A549 (cell line): ENCODE data around the gene PPP2R3B. TPM values are rescaled to one million over a fixed set of nuclear protein-coding genes. Genes with fewer than 3 reads are reported as not detected.

Experiments used
- ATAC-seq, 2 experiments: fragments of 200-7000 bp in 1 of 2; fragments of >200 bp in 1 of 2; cut with Nextera tagmentation in 1 of 2; cut with Tn5 transposase in 1 of 2; 3 replicates each; pipeline versions ENCODE4 v1.8.0 to v1.9.1; 2018 to 2020; ENCODE audit warnings: mild to moderate bottlenecking in 1 of 2, moderate library complexity in 1 of 2
- CTCF ChIA-PET: fragments of 300-600 bp; sonication (Branson Sonifier 250); formaldehyde crosslinking; extraction: SDS; loops from one replicate; lab custom pipeline; 2021; ENCODE audit warnings: antibody characterized with exemption, inconsistent platforms; lab: Yijun Ruan, JAX
- POLR2A ChIA-PET: fragments of 350-600 bp; formaldehyde crosslinking; extraction: SDS; loops from one replicate; lab custom pipeline; 2021; ENCODE audit warnings: antibody characterized with exemption, inconsistent platforms; lab: Yijun Ruan, JAX
- DNase-seq, 2 experiments: peaks; one replicate each; pipeline versions ENCODE4 v3.0.0 to v3.0.0-alpha.2; 2011 to 2016; ENCODE audit warnings: low read depth in 1 of 2, low spot score in 1 of 2
- FAIRE-seq: peaks from 2 replicates; lab custom pipeline; 2011; peaks lifted over from hg19 to GRCh38; lab: Jason Lieb, UNC
- H3K27ac ChIP-seq, 2 experiments: fragments of >200 bp; sonication (Bioruptor Twin); formaldehyde crosslinking; 3 replicates each; pipeline ENCODE4 v1.5.1; 2016 to 2017
- H3K4me1 ChIP-seq: fragments of >200 bp; sonication (Bioruptor Twin); formaldehyde crosslinking; 3 replicates; pipeline ENCODE4 v1.6.1; 2016
- H3K4me2 ChIP-seq: fragments of >200 bp; sonication (Bioruptor Twin); formaldehyde crosslinking; 3 replicates; pipeline ENCODE4 v1.6.1; 2016
- H3K4me3 ChIP-seq: fragments of >200 bp; sonication (Bioruptor Twin); formaldehyde crosslinking; 3 replicates; pipeline ENCODE4 v1.5.1; 2016
- H3K9me3 ChIP-seq: fragments of >200 bp; sonication (Bioruptor Twin); formaldehyde crosslinking; 3 replicates; pipeline ENCODE4 v1.6.1; 2016
- ATOH8 ChIP-seq: fragments of 250-450 bp; sonication (Bioruptor Pico); IDR thresholded peaks from 2 replicates; pipeline ENCODE4 v1.5.0; 2020; ENCODE audit warnings: low read depth, mild to moderate bottlenecking, moderate library complexity
- BHLHE40 ChIP-seq: IDR thresholded peaks from 2 replicates; pipeline ENCODE4 v1.6.1; 2012; ENCODE audit warnings: low read depth, low read length, inconsistent platforms
- CBX2 ChIP-seq: fragments of 200-600 bp; sonication (generic); IDR thresholded peaks from 2 replicates; pipeline ENCODE4 v1.6.1; 2016; ENCODE audit warnings: low read depth, mild to moderate bottlenecking, borderline replicate concordance
- CHD4 ChIP-seq: fragments of 200-600 bp; sonication (generic); IDR thresholded peaks from 2 replicates; pipeline ENCODE4 v1.6.1; 2016; ENCODE audit warnings: antibody characterized with exemption, mild to moderate bottlenecking, borderline replicate concordance
- E2F6 ChIP-seq: IDR thresholded peaks from 2 replicates; pipeline ENCODE4 v1.6.1; 2012; ENCODE audit warnings: low read depth, borderline replicate concordance
- ESRRA ChIP-seq: fragments of 150-350 bp; IDR thresholded peaks from 2 replicates; pipeline ENCODE4 v1.6.1; 2014; ENCODE audit warnings: mild to moderate bottlenecking, low read length, borderline replicate concordance
- FOSB ChIP-seq: fragments of 250-450 bp; sonication (Bioruptor Pico); IDR thresholded peaks from 2 replicates; pipeline ENCODE4 v1.5.0; 2020; ENCODE audit warnings: mild to moderate bottlenecking, moderate library complexity
- FOSL2 ChIP-seq, 2 experiments: fragments of 450-650 bp in 1 of 2; fragments of >200 bp in 1 of 2; sonication (Bioruptor Twin) in 1 of 2; formaldehyde crosslinking; IDR thresholded peaks; 2 replicates each; pipeline versions ENCODE4 v1.5.0 to v1.6.1; 2016 to 2020; ENCODE audit warnings: mild to moderate bottlenecking in 1 of 2, moderate library complexity in 1 of 2
- HMGXB4 ChIP-seq: fragments of 250-450 bp; sonication (Bioruptor Pico); IDR thresholded peaks from 2 replicates; pipeline ENCODE4 v1.5.0; 2021; ENCODE audit warnings: mild to moderate bottlenecking, moderate library complexity, borderline replicate concordance
- KDM1A ChIP-seq: fragments of 200-600 bp; sonication (generic); IDR thresholded peaks from 2 replicates; pipeline ENCODE4 v1.6.1; 2016; ENCODE audit warnings: low read depth, mild to moderate bottlenecking
- KDM5A ChIP-seq: fragments of 200-600 bp; sonication (generic); IDR thresholded peaks from 2 replicates; pipeline ENCODE4 v1.6.1; 2016; ENCODE audit warnings: antibody characterized with exemption, mild to moderate bottlenecking
- MYC ChIP-seq: IDR thresholded peaks from 2 replicates; pipeline ENCODE4 v1.6.1; 2012; ENCODE audit warnings: mild to moderate bottlenecking, inconsistent platforms, low read length, improper control_type of control experiment, borderline replicate concordance
- NPAS2 ChIP-seq: fragments of 250-450 bp; sonication (Bioruptor Pico); IDR thresholded peaks from 2 replicates; pipeline ENCODE4 v1.8.0; 2022; ENCODE audit warnings: mild to moderate bottlenecking, moderate library complexity, borderline replicate concordance
- RAD21 ChIP-seq, 2 experiments: fragments of >200 bp in 1 of 2; sonication (Bioruptor Twin) in 1 of 2; formaldehyde crosslinking in 1 of 2; IDR thresholded peaks in 1 of 2; conservative IDR thresholded peaks in 1 of 2; 2 replicates in 1 of 2; 3 replicates in 1 of 2; pipeline ENCODE4 v1.6.1; 2012 to 2018; ENCODE audit warnings: inconsistent platforms in 1 of 2
- RARB ChIP-seq: fragments of 250-450 bp; sonication (Bioruptor Pico); IDR thresholded peaks from 2 replicates; pipeline ENCODE4 v1.8.0; 2021; ENCODE audit warnings: mild to moderate bottlenecking, moderate library complexity
- RCOR1 ChIP-seq: fragments of 150-350 bp; IDR thresholded peaks from 2 replicates; pipeline ENCODE4 v1.6.1; 2014; ENCODE audit warnings: antibody characterized with exemption, low read length, low read depth
- SREBF2 ChIP-seq: fragments of 450-650 bp; IDR thresholded peaks from 2 replicates; pipeline ENCODE4 v1.6.1; 2014; ENCODE audit warnings: mild to moderate bottlenecking, moderate library complexity
- TFCP2L1 ChIP-seq: fragments of 250-450 bp; sonication (Bioruptor Pico); IDR thresholded peaks from 2 replicates; pipeline ENCODE4 v1.5.0; 2021; ENCODE audit warnings: mild to moderate bottlenecking
- USF2 ChIP-seq: fragments of 450-650 bp; IDR thresholded peaks from 2 replicates; pipeline ENCODE4 v1.6.1; 2014; ENCODE audit warnings: antibody characterized with exemption
- ZFP36 ChIP-seq: fragments of 450-650 bp; IDR thresholded peaks from 2 replicates; pipeline ENCODE4 v1.6.1; 2014; ENCODE audit warnings: borderline replicate concordance; ENCODE audit not compliant: partially characterized antibody
- WGBS: methylation state at CpG from one replicate; pipeline ENCODE4 v1.1.6; 2017; ENCODE audit errors: missing lambda C conversion rate; 5-methylcytosine and 5-hydroxymethylcytosine counted together
- polyA plus RNA-seq, 4 experiments: library from polyadenylated mRNA; depleted of rRNA in 3 of 4; stranded (reverse); fragments of >200 nt; fragmentation: RNase III in 1 of 4; extraction: RNeasy Plus Mini Kit Qiagen cat#74134 plus additional on column Dnase treatment in 1 of 4; gene quantifications; 2 replicates in 3 of 4; 3 replicates in 1 of 4; pipeline ENCODE4 v1.2.3, GENCODE V29; 2011 to 2017

PPP2R3B gene
- polyA plus RNA-seq, 2 of the 4 experiments (the other 2 are of a cell fraction): 12.6 to 29.6 TPM

- Histone ChIP-seq H3K4me3 (no peak overlapping the region), H3K27ac (no peak overlapping the region), H3K4me1 (no peaks in the 10 kb centered on the region), H3K9me3 (no peaks in the 10 kb centered on the region), H3K4me2 (no peak overlapping the region)
- POLR2A ChIA-PET: no interaction called here
- WGBS: 88% methylated on average over 47 of the region's 47 CpGs
- ATAC-seq: no peak
- TF ChIP-seq CHD4: no peak
- TF ChIP-seq RCOR1: no peak
- TF ChIP-seq ATOH8 (CRISPR knock-in tag): no peak
- no peak for TF ChIP-seq FOSB (CRISPR knock-in tag)
- TF ChIP-seq MYC: no peak
- TF ChIP-seq FOSL2 (IDR thresholded peaks at IDR 0.05): no peak
- TF ChIP-seq FOSL2 (CRISPR knock-in tag; IDR thresholded peaks at IDR 0.05): no peak
- TF ChIP-seq CBX2: no peak
- no peak for TF ChIP-seq ZFP36
- no peak for TF ChIP-seq E2F6
- CTCF ChIA-PET: no interaction called here
- FAIRE-seq: no peak
- no peak for DNase-seq
These were observed 93.5 kb downstream of the PPP2R3B start for GRCh38 chrX:292900-293897.

GRCh38 chrX:291411-291901, 95.3 kb downstream of the PPP2R3B start:
- ChIA-PET POLR2A (no interaction called here), CTCF (no interaction called here)
- Histone ChIP-seq H3K4me1 (no peaks in the 10 kb centered on the region), H3K9me3 (no peaks in the 10 kb centered on the region), H3K4me2 (no peak overlapping the region), H3K4me3 (no peak overlapping the region), H3K27ac (no peak overlapping the region)
- TF ChIP-seq TFCP2L1 (CRISPR knock-in tag) (no peak), RARB (CRISPR knock-in tag) (no peak), KDM1A (no peak), CHD4 (no peak), HMGXB4 (CRISPR knock-in tag) (no peak), KDM5A (no peak), USF2 (no peak), RAD21 (conservative IDR thresholded peaks at IDR 0.05 in 1 of 2, IDR thresholded peaks at IDR 0.05 in 1 of 2) (no peak), ESRRA (no peak), NPAS2 (CRISPR knock-in tag) (no peak), CBX2 (no peak), SREBF2 (no peak), E2F6 (no peak), BHLHE40 (no peak)
- 96% methylated on average over 29 of the region's 29 CpGs for WGBS
- ATAC-seq (no peak), FAIRE-seq (no peak), DNase-seq (no peak)
